Measurements from ENCODE around the gene ABI2.

DNA sequence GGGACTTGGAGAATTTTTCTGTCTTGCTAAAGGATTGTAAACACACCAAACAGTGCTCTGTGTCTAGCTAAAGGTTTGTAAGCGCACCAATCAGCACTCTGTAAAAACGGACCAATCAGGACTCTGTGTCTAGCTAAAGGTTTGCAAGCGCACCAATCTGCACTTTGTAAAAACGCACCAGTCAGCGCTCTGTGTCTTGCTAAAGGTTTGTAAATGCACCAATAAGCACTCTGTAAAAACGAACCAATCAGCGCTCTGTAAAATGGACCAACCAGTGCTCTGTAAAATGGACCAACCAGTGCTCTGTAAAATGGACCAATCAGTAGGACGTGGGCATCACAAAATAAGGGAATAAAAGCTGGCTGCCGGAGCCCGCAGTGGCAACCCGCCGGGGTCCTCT lies 16.5 kb downstream of the ABI2 start:
- TF ChIP-seq, protein P1, sequence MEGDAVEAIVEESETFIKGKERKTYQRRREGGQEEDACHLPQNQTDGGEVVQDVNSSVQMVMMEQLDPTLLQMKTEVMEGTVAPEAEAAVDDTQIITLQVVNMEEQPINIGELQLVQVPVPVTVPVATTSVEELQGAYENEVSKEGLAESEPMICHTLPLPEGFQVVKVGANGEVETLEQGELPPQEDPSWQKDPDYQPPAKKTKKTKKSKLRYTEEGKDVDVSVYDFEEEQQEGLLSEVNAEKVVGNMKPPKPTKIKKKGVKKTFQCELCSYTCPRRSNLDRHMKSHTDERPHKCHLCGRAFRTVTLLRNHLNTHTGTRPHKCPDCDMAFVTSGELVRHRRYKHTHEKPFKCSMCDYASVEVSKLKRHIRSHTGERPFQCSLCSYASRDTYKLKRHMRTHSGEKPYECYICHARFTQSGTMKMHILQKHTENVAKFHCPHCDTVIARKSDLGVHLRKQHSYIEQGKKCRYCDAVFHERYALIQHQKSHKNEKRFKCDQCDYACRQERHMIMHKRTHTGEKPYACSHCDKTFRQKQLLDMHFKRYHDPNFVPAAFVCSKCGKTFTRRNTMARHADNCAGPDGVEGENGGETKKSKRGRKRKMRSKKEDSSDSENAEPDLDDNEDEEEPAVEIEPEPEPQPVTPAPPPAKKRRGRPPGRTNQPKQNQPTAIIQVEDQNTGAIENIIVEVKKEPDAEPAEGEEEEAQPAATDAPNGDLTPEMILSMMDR (conservative IDR thresholded peaks at IDR 0.05; ENCODE audit: low read length): no peak
- no peak for TF ChIP-seq EZH2phosphoT487 (IDR thresholded peaks at IDR 0.05; ENCODE audit: borderline replicate concordance)

Measured in Loucy (cell line).